Karpas-422 (cell line): ENCODE data around the gene COL24A1. TPM values are rescaled to one million over a fixed set of nuclear protein-coding genes. Genes with fewer than 3 reads are reported as not detected.
"Not testable (repeated sequence)": the region's sequence is repeated elsewhere in the genome, so short reads cannot be mapped to it uniquely, and the experiment has no call there.

ENCODE experiments used
- DNase-seq: peaks from one replicate; pipeline ENCODE4 v3.0.0-alpha.2; 2015
- H2AFZ ChIP-seq: fragments of 200-600 bp; sonication (generic); 2 replicates; pipeline ENCODE4 v1.6.1; 2014; ENCODE audit warnings: antibody characterized with exemption, low read length, mixed read lengths
- H3K27ac ChIP-seq: fragments of 200-600 bp; sonication (generic); 2 replicates; pipeline ENCODE4 v1.5.1; 2014; ENCODE audit warnings: mild to moderate bottlenecking, low read length, moderate library complexity
- H3K27me3 ChIP-seq: fragments of 200-600 bp; sonication (generic); 2 replicates; pipeline ENCODE4 v1.6.1; 2014; ENCODE audit warnings: low read length, mixed read lengths
- H3K36me3 ChIP-seq: fragments of 200-600 bp; sonication (generic); 2 replicates; pipeline ENCODE4 v1.6.1; 2014; ENCODE audit warnings: low read length, mixed read lengths; ENCODE audit not compliant: insufficient read depth
- H3K4me1 ChIP-seq: fragments of 200-600 bp; sonication (generic); 2 replicates; pipeline ENCODE4 v1.6.1; 2014; ENCODE audit warnings: mild to moderate bottlenecking, low read length, mixed read lengths
- H3K4me2 ChIP-seq: fragments of 200-600 bp; sonication (generic); 2 replicates; pipeline ENCODE4 v1.6.1; 2014; ENCODE audit warnings: low read length, low read depth, mild to moderate bottlenecking; ENCODE audit not compliant: poor library complexity, severe bottlenecking
- H3K4me3 ChIP-seq: fragments of 200-600 bp; sonication (generic); 2 replicates; pipeline ENCODE4 v1.5.1; 2014; ENCODE audit warnings: mild to moderate bottlenecking, antibody characterized with exemption, low read length, mixed read lengths
- H3K79me2 ChIP-seq: fragments of 200-600 bp; sonication (generic); 2 replicates; pipeline ENCODE4 v1.6.1; 2014; ENCODE audit warnings: mild to moderate bottlenecking, low read length, mixed read lengths
- H3K9ac ChIP-seq: fragments of 200-600 bp; sonication (generic); 2 replicates; pipeline ENCODE4 v1.6.0; 2014; ENCODE audit warnings: low read length
- H3K9me2 ChIP-seq: fragments of 200-600 bp; sonication (generic), shearing (Covaris generic); replicated peaks from 2 replicates; pipeline ENCODE4 v1.6.0; 2014; ENCODE audit warnings: mild to moderate bottlenecking, low read length, moderate library complexity; ENCODE audit not compliant: insufficient read depth
- H3K9me3 ChIP-seq: fragments of 300-700, 200-600 bp; sonication (generic); 2 replicates; pipeline ENCODE4 v1.6.1; 2014; ENCODE audit warnings: low read length, mixed read lengths
- H4K20me1 ChIP-seq: fragments of 200-600 bp; sonication (generic); 2 replicates; pipeline ENCODE4 v1.6.1; 2014; ENCODE audit warnings: mild to moderate bottlenecking, antibody characterized with exemption, low read length, low read depth; ENCODE audit not compliant: insufficient read depth
- total RNA-seq: library from RNA; depleted of rRNA; stranded (reverse); fragments of >200 nt; shearing (Covaris generic); gene quantifications from 2 replicates; pipeline ENCODE4 v1.2.3, GENCODE V29; 2014; ENCODE audit warnings: low replicate concordance

The COL24A1 gene
- total RNA-seq, 1 experiment from 2014 or later: not detected

- Histone ChIP-seq H2AFZ (no peak overlapping the region), H3K9me3 (no peaks in the 10 kb centered on the region), H3K9me2 (no peaks in the 10 kb centered on the region), H3K4me1 (no peaks in the 10 kb centered on the region), H3K27me3 (no peaks in the 10 kb centered on the region), H3K27ac (no peak overlapping the region), H3K4me2 (no peak overlapping the region), H4K20me1 (no peaks in the 10 kb centered on the region), H3K4me3 (no peak overlapping the region), H3K9ac (no peak overlapping the region), H3K79me2 (no peaks in the 10 kb centered on the region), H3K36me3 (no peaks in the 10 kb centered on the region)
- no peak for DNase-seq
Observed at GRCh38 chr1:86085741-86086409, 70.7 kb downstream of the COL24A1 start.

GRCh38 chr1:86084998-86085397 lies 71.6 kb downstream of the COL24A1 start:
- Histone ChIP-seq H2AFZ (no peak overlapping the region), H3K9me3 (no peaks in the 10 kb centered on the region), H3K9me2 (no peaks in the 10 kb centered on the region), H3K27ac (no peak overlapping the region), H3K4me1 (no peaks in the 10 kb centered on the region), H3K4me3 (no peak overlapping the region), H3K27me3 (no peaks in the 10 kb centered on the region), H3K4me2 (no peak overlapping the region), H3K9ac (no peak overlapping the region), H4K20me1 (no peaks in the 10 kb centered on the region), H3K36me3 (no peaks in the 10 kb centered on the region), H3K79me2 (no peaks in the 10 kb centered on the region)
- DNase-seq: no peak

GRCh38 chr1:86082183-86082582 lies 74.4 kb downstream of the COL24A1 start:
- Histone ChIP-seq H3K79me2 (no peaks in the 10 kb centered on the region), H3K27me3 (no peaks in the 10 kb centered on the region), H3K9me2 (no peaks in the 10 kb centered on the region)

GRCh38 chr1:86072474-86072873 lies 84.1 kb downstream of the COL24A1 start:
- H3K27me3 ChIP-seq, H3K79me2 ChIP-seq, H3K4me2 ChIP-seq, H3K9ac ChIP-seq, H3K27ac ChIP-seq, H2AFZ ChIP-seq, H3K4me3 ChIP-seq, H3K9me3 ChIP-seq, H3K4me1 ChIP-seq, DNase-seq, H3K9me2 ChIP-seq, H3K36me3 ChIP-seq, H4K20me1 ChIP-seq: not testable (repeated sequence)

More at GRCh38 chr1:86082183-86082582, 74.4 kb downstream of the COL24A1 start:
- no peak for DNase-seq
- Histone ChIP-seq H3K9ac (no peak overlapping the region), H3K27ac (no peak overlapping the region), H3K4me1 (no peaks in the 10 kb centered on the region), H3K36me3 (no peaks in the 10 kb centered on the region), H2AFZ (no peak overlapping the region), H3K4me3 (no peak overlapping the region), H3K9me3 (no peaks in the 10 kb centered on the region), H4K20me1 (no peaks in the 10 kb centered on the region), H3K4me2 (no peak overlapping the region)

- not testable (repeated sequence) for H3K27ac ChIP-seq, H3K79me2 ChIP-seq, H3K4me3 ChIP-seq, H3K9ac ChIP-seq, H3K9me2 ChIP-seq, H3K36me3 ChIP-seq, H2AFZ ChIP-seq, H3K9me3 ChIP-seq, H3K4me2 ChIP-seq, H3K4me1 ChIP-seq, H3K27me3 ChIP-seq, H4K20me1 ChIP-seq, DNase-seq
Observed at GRCh38 chr1:86071870-86072269, 84.7 kb downstream of the COL24A1 start.

GRCh38 chr1:86069757-86070145 lies 86.8 kb downstream of the COL24A1 start:
- Histone ChIP-seq H3K9ac (no peak overlapping the region), H3K36me3 (no peaks in the 10 kb centered on the region), H3K4me1 (no peaks in the 10 kb centered on the region), H2AFZ (no peak overlapping the region), H3K4me3 (no peak overlapping the region), H4K20me1 (no peaks in the 10 kb centered on the region), H3K27ac (no peak overlapping the region), H3K4me2 (no peak overlapping the region), H3K9me2 (no peaks in the 10 kb centered on the region), H3K79me2 (no peaks in the 10 kb centered on the region), H3K27me3 (no peaks in the 10 kb centered on the region), H3K9me3 (no peaks in the 10 kb centered on the region)
- no peak for DNase-seq

GRCh38 chr1:86068841-86069756 lies 87.5 kb downstream of the COL24A1 start:
- Histone ChIP-seq H3K4me2 (no peak overlapping the region), H3K9me2 (no peaks in the 10 kb centered on the region), H3K79me2 (no peaks in the 10 kb centered on the region), H3K27ac (no peak overlapping the region), H3K9me3 (no peaks in the 10 kb centered on the region), H4K20me1 (no peaks in the 10 kb centered on the region), H3K9ac (no peak overlapping the region), H2AFZ (no peak overlapping the region), H3K36me3 (no peaks in the 10 kb centered on the region), H3K4me1 (no peaks in the 10 kb centered on the region), H3K27me3 (no peaks in the 10 kb centered on the region), H3K4me3 (no peak overlapping the region)
- DNase-seq: no peak

- Histone ChIP-seq H3K27ac (no peak overlapping the region), H3K36me3 (no peaks in the 10 kb centered on the region), H3K4me1 (no peaks in the 10 kb centered on the region), H2AFZ (no peak overlapping the region), H4K20me1 (no peaks in the 10 kb centered on the region), H3K79me2 (no peaks in the 10 kb centered on the region), H3K27me3 (no peaks in the 10 kb centered on the region), H3K9ac (no peak overlapping the region), H3K9me2 (no peaks in the 10 kb centered on the region), H3K4me2 (no peak overlapping the region), H3K9me3 (no peaks in the 10 kb centered on the region), H3K4me3 (no peak overlapping the region)
- no peak for DNase-seq
Observed at GRCh38 chr1:86068271-86068721, 88.3 kb downstream of the COL24A1 start.
